ENCODE measurements around the gene GRK5. TPM values are rescaled to one million over a fixed set of nuclear protein-coding genes. Genes with fewer than 3 reads are reported as not detected.

Gene GRK5
- total RNA-seq, 1 experiment from 2014 or later = 1.2 TPM

DNA sequence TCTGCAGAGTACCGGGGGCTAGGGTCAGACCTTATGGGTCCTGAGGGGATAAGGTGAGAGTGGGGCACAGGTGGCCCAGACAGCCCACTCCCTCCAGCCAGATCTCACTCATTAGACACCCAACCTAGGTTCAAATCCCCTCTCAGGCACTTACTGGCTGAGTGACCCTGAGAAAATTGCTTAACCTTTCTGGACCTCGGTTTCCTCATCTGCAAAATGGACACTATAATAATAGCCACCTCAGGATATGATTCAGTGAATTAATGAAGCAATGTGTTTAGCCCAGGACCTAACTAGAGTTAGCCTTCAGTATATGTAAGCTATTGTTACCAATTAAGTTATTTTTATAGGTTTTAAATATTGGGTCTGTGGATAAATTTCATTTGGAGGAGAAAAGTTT lies 212.6 kb downstream of the GRK5 start:
- H3K56ac ChIP-seq (ENCODE audit: insufficient read length, low read depth, low read length) = no peak overlapping the region
- DNase-seq = no peak
- H3K27ac ChIP-seq (ENCODE audit: insufficient read length, low read depth, low read length) = no peak overlapping the region
- no peak overlapping the region for H3T11ph ChIP-seq (ENCODE audit: low read length)
- H3K9me3 ChIP-seq (ENCODE audit: control insufficient read depth, low read depth, low read length) = no peaks in the 10 kb centered on the region
- H3K4me1 ChIP-seq (ENCODE audit: insufficient read depth, low read length) = no peaks in the 10 kb centered on the region
- H3K4ac ChIP-seq (ENCODE audit: low read depth, low read length) = no peak overlapping the region
- H2AFZ ChIP-seq (ENCODE audit: low read length) = no peak overlapping the region
- no peak overlapping the region for H2AK5ac ChIP-seq (ENCODE audit: insufficient read length, low read length)
- Mint-ChIP-seq H3K4me3 (no peak overlapping the region), H3K4me1 (peaks cover 18 to 23% of the 10 kb centered on the region in 2 experiments), H3K36me3 (ENCODE audit: insufficient read depth in 1 of 3, low read depth in 3 of 3) (no peaks in the 10 kb centered on the region), H3K9me3 (no peaks in the 10 kb centered on the region), H3K27me3 (ENCODE audit: low read depth) (peaks cover 4% of the 10 kb centered on the region), H3K27ac (no peak overlapping the region)
- H3K14ac ChIP-seq (ENCODE audit: insufficient read depth, low read length) = no peak overlapping the region; the same call in 1 of the 2 replicates
- H4K91ac ChIP-seq (ENCODE audit: insufficient read length, low read depth, low read length) = no peak overlapping the region
- TF ChIP-seq, protein P1, sequence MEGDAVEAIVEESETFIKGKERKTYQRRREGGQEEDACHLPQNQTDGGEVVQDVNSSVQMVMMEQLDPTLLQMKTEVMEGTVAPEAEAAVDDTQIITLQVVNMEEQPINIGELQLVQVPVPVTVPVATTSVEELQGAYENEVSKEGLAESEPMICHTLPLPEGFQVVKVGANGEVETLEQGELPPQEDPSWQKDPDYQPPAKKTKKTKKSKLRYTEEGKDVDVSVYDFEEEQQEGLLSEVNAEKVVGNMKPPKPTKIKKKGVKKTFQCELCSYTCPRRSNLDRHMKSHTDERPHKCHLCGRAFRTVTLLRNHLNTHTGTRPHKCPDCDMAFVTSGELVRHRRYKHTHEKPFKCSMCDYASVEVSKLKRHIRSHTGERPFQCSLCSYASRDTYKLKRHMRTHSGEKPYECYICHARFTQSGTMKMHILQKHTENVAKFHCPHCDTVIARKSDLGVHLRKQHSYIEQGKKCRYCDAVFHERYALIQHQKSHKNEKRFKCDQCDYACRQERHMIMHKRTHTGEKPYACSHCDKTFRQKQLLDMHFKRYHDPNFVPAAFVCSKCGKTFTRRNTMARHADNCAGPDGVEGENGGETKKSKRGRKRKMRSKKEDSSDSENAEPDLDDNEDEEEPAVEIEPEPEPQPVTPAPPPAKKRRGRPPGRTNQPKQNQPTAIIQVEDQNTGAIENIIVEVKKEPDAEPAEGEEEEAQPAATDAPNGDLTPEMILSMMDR (conservative IDR thresholded peaks at IDR 0.05) = no peak
- H3K27me3 ChIP-seq (ENCODE audit: insufficient read depth, low read length) = no peaks in the 10 kb centered on the region
- H3K23me2 ChIP-seq (ENCODE audit: insufficient read length, low read depth, low read length, poor library complexity, severe bottlenecking) = no peaks in the 10 kb centered on the region
- no peaks in the 10 kb centered on the region for H4K20me1 ChIP-seq (ENCODE audit: control insufficient read depth, insufficient read depth, insufficient read length)
- no CpG with 5 or more reads among the region's 2 CpGs for WGBS (ENCODE audit: extremely low coverage, insufficient read length, low lambda C conversion rate)
- no peak overlapping the region for H2BK5ac ChIP-seq (ENCODE audit: insufficient read length, low read length)
- no peak overlapping the region for H2BK20ac ChIP-seq (ENCODE audit: low read depth, low read length, poor library complexity, severe bottlenecking)
- no peak overlapping the region for H3K23ac ChIP-seq (ENCODE audit: insufficient read length, low read depth, low read length)
- no peak overlapping the region for H2BK15ac ChIP-seq (ENCODE audit: low read depth, low read length)
- no peak overlapping the region for H3K9ac ChIP-seq (ENCODE audit: extremely low read depth, insufficient read length, low read length)
- no peak overlapping the region for H3K4me2 ChIP-seq (ENCODE audit: insufficient read depth, insufficient read length, low read length)
- H2BK12ac ChIP-seq (ENCODE audit: insufficient read length, low read depth, low read length) = no peak overlapping the region
- H4K5ac ChIP-seq (ENCODE audit: insufficient read length, low read depth, low read length) = no peak overlapping the region
- no peak overlapping the region for H3K18ac ChIP-seq (ENCODE audit: insufficient read length, low read depth, low read length)
- H3K79me1 ChIP-seq (ENCODE audit: insufficient read depth, low read depth, low read length, poor library complexity, severe bottlenecking) = no peaks in the 10 kb centered on the region
- no peak overlapping the region for H2BK120ac ChIP-seq (ENCODE audit: low read depth, low read length, poor library complexity, severe bottlenecking)
- no peaks in the 10 kb centered on the region for H3K79me2 ChIP-seq (ENCODE audit: insufficient read depth, low read length)
- no peak overlapping the region for H4K8ac ChIP-seq (replicated peaks; ENCODE audit: insufficient read length, low read depth, low read length)

All from H9 (cell line).